ENCODE data around the gene SLC24A4. TPM values are rescaled to one million over a fixed set of nuclear protein-coding genes. Genes with fewer than 3 reads are reported as not detected.

The SLC24A4 gene
- total RNA-seq, 1 experiment from 2014 or later = not detected

DNA sequence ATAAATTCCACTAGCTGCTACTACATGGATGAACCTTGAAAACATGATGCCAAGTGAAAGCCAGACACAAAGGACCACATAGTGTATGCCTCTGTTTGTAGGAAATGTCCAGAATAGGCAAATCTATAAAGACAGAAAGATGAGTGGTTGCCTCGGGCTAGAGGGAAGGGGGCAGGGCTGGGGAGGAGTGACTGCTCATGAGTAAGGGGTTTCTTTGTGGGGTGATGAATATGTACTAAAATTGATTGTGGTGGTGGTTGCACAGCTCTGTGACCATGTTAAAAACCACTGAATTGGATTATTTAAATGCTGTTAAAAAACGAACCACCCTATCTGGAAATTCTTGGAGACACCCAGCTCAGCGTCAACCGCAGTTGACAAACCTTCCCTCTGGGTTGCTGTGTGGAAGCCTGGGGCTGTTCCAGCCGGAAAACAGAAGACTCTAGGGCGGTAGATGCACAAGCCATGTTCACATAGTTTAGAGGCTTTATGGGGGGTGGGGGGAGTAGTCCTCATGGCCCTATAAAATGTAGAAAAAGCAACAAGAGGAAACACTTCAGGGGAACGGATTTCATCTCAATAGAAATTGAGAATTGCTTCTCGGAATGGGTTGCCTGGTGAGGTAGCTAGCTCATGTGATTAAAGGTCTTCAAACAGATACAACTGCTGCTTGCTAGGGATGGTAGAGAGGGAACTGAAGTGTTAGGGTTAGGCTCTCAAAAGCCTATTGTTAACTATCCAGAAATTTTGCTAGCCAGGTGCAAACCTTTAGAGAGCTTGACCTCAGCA is 220.0 kb downstream of the SLC24A4 start:
- DNase-seq (no peak), ATAC-seq (no peak)
- H3K27ac ChIP-seq (ENCODE audit: low read length) = no peak overlapping the region
- TF ChIP-seq EZH2phosphoT487 (IDR thresholded peaks at IDR 0.05; ENCODE audit: borderline replicate concordance, low read length) (no peak), EZH2 (IDR thresholded peaks at IDR 0.05; ENCODE audit: low read length, unreplicated experiment) (no peak)
- TF ChIP-seq, protein P1, sequence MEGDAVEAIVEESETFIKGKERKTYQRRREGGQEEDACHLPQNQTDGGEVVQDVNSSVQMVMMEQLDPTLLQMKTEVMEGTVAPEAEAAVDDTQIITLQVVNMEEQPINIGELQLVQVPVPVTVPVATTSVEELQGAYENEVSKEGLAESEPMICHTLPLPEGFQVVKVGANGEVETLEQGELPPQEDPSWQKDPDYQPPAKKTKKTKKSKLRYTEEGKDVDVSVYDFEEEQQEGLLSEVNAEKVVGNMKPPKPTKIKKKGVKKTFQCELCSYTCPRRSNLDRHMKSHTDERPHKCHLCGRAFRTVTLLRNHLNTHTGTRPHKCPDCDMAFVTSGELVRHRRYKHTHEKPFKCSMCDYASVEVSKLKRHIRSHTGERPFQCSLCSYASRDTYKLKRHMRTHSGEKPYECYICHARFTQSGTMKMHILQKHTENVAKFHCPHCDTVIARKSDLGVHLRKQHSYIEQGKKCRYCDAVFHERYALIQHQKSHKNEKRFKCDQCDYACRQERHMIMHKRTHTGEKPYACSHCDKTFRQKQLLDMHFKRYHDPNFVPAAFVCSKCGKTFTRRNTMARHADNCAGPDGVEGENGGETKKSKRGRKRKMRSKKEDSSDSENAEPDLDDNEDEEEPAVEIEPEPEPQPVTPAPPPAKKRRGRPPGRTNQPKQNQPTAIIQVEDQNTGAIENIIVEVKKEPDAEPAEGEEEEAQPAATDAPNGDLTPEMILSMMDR (conservative IDR thresholded peaks at IDR 0.05; ENCODE audit: low read depth, low read length) = no peak
- H3K4me1 ChIP-seq (ENCODE audit: insufficient read depth, low read length) = peaks cover 30% of the 10 kb centered on the region
- no peaks in the 10 kb centered on the region for H3F3A ChIP-seq (ENCODE audit: low read length, unreplicated experiment)
- no peaks in the 10 kb centered on the region for H3K27me3 ChIP-seq (ENCODE audit: low read length)
- H4K20me1 ChIP-seq (ENCODE audit: low read length) = no peaks in the 10 kb centered on the region
- H2AFZ ChIP-seq (ENCODE audit: low read length) = no peak overlapping the region
- no peak overlapping the region for H3K4me3 ChIP-seq (ENCODE audit: low read length)
- no peaks in the 10 kb centered on the region for H3K9me3 ChIP-seq (ENCODE audit: low read length)
- H3K79me2 ChIP-seq (ENCODE audit: low read length) = peaks cover 7% of the 10 kb centered on the region; the same call in 1 of the 2 replicates
- BruUV-seq (replicated peaks) = no TSS peak
- ChIA-PET CTCF (no interaction called here), POLR2A (ENCODE audit: unreplicated experiment) (no interaction called here)
- H3K9ac ChIP-seq (ENCODE audit: low read length) = no peak overlapping the region
- H3K9me2 ChIP-seq (replicated peaks; ENCODE audit: low read length) = no peaks in the 10 kb centered on the region
- H3K36me3 ChIP-seq (ENCODE audit: low read depth, low read length) = no peaks in the 10 kb centered on the region
- H3K4me2 ChIP-seq (ENCODE audit: low read length) = no peak overlapping the region
- intact Hi-C loops (cut with micrococcal nuclease) = loop anchor here (5.0 kb wide), 1 partner anchor 41 kb away; no protein-coding TSS in a partner anchor

DNA sequence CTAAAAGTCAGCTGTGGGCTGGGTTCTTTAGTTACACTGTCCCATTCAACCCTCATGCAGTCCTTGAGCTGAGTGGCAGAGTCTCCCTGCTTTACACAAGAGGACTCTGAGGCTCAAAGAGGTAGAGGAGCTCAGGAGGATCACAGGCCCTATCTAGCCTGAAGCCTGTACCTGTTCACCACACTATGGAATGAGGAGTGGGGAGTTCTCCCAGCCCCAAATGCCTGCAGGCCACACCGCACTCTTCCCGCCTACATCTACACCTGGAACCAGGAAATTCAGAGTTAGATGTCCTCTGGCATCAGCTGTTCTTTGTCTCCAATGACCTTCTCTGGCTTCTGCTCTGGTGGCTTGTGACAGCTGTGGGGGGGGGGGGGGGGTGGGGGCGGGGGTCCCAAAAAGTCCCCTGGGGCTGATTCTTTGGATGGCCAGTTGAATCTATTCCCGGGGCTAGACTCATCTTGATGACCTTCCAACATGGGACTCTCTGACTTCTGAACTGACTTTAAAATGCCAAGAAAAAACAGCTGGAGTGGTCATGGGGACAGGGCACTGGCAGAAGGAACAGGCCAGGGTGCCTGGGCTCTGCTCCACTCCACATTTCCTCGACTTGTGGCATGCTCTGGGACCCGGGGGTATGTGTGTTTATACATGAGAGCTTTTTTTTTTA is 221.2 kb downstream of the SLC24A4 start:
- DNase-seq (no peak), ATAC-seq (no peak)
- H3K27me3 ChIP-seq (ENCODE audit: low read length) = no peaks in the 10 kb centered on the region
- ChIA-PET CTCF (no interaction called here), POLR2A (ENCODE audit: unreplicated experiment) (no interaction called here)
- TF ChIP-seq, protein P1 (conservative IDR thresholded peaks at IDR 0.05; ENCODE audit: low read depth, low read length) = no peak
- TF ChIP-seq EZH2phosphoT487 (IDR thresholded peaks at IDR 0.05; ENCODE audit: borderline replicate concordance, low read length) = no peak
- no peak for TF ChIP-seq EZH2 (IDR thresholded peaks at IDR 0.05; ENCODE audit: low read length, unreplicated experiment)
- no peaks in the 10 kb centered on the region for H3F3A ChIP-seq (ENCODE audit: low read length, unreplicated experiment)
- no peak overlapping the region for H3K27ac ChIP-seq (ENCODE audit: low read length)
- no peaks in the 10 kb centered on the region for H3K36me3 ChIP-seq (ENCODE audit: low read depth, low read length)
- no peaks in the 10 kb centered on the region for H3K9me3 ChIP-seq (ENCODE audit: low read length)
- H3K9me2 ChIP-seq (replicated peaks; ENCODE audit: low read length) = no peaks in the 10 kb centered on the region
- H3K4me2 ChIP-seq (ENCODE audit: low read length) = no peak overlapping the region
- H2AFZ ChIP-seq (ENCODE audit: low read length) = no peak overlapping the region
- no peak overlapping the region for H3K4me3 ChIP-seq (ENCODE audit: low read length)
- H3K9ac ChIP-seq (ENCODE audit: low read length) = no peak overlapping the region
- no peaks in the 10 kb centered on the region for H4K20me1 ChIP-seq (ENCODE audit: low read length)
- BruUV-seq (replicated peaks) = no TSS peak
- peaks cover 2% of the 10 kb centered on the region; the same call in 1 of the 2 replicates for H3K79me2 ChIP-seq (ENCODE audit: low read length)
- peaks cover 30% of the 10 kb centered on the region for H3K4me1 ChIP-seq (ENCODE audit: insufficient read depth, low read length)
- intact Hi-C loops (cut with micrococcal nuclease) = loop anchor here (5.0 kb wide), 1 partner anchor 42 kb away; no protein-coding TSS in a partner anchor
